Calu3 (cell line): Measurements from ENCODE around the gene RBMS2. TPM values are rescaled to one million over a fixed set of nuclear protein-coding genes. Genes with fewer than 3 reads are reported as not detected.
"Not testable (repeated sequence)": the region's sequence is repeated elsewhere in the genome, so short reads cannot be mapped to it uniquely, and the experiment has no call there.

Experiments used
- BruUV-seq: library from RNA; stranded (reverse); fragments of 400-500 nt; replicated peaks from 2 replicates; lab custom pipeline; 2021; lab: Mats Ljungman, UMichigan
- CTCF ChIA-PET: fragments of 300-600 bp; sonication (Branson Sonifier 250); formaldehyde crosslinking; loops from one replicate; lab custom pipeline; 2022; ENCODE audit warnings: antibody characterized with exemption; lab: Charles Lee
- DNase-seq: peaks from one replicate; pipeline ENCODE4 v3.0.0; 2022
- H3K27ac Mint-ChIP-seq: one replicate; pipeline ENCODE4 v1.8.0; 2022; ENCODE audit warnings: mixed read lengths; ENCODE audit not compliant: unreplicated experiment
- H3K27me3 Mint-ChIP-seq: one replicate; pipeline ENCODE4 v1.8.0; 2022; ENCODE audit warnings: mixed read lengths; ENCODE audit not compliant: unreplicated experiment
- H3K36me3 Mint-ChIP-seq: one replicate; pipeline ENCODE4 v1.8.0; 2022; ENCODE audit warnings: mild to moderate bottlenecking, moderate library complexity, mixed read lengths; ENCODE audit not compliant: insufficient read depth, unreplicated experiment
- H3K4me1 Mint-ChIP-seq: one replicate; pipeline ENCODE4 v1.8.0; 2022; ENCODE audit warnings: mild to moderate bottlenecking, low read depth, mixed read lengths; ENCODE audit not compliant: unreplicated experiment
- H3K4me3 Mint-ChIP-seq: one replicate; pipeline ENCODE4 v1.8.0; 2022; ENCODE audit warnings: mild to moderate bottlenecking, low read depth, moderate library complexity, mixed read lengths; ENCODE audit not compliant: unreplicated experiment
- H3K9me3 Mint-ChIP-seq: one replicate; pipeline ENCODE4 v1.8.0; 2022; ENCODE audit warnings: low read depth, mixed read lengths; ENCODE audit not compliant: unreplicated experiment
- CTCF ChIP-seq: fragments of 200-600 bp; IDR thresholded peaks from one replicate; pipeline ENCODE4 v1.8.0; 2022; ENCODE audit warnings: antibody characterized with exemption; ENCODE audit not compliant: unreplicated experiment
- intact Hi-C: fragments of 100-400 bp; cut with micrococcal nuclease; formaldehyde crosslinking; loops from one replicate; pipeline ENCODE4 v1.10.0; 2022; ENCODE audit not compliant: unreplicated experiment
- total RNA-seq: library from RNA; stranded (reverse); gene quantifications from 2 replicates; pipeline ENCODE4 v1.2.3, GENCODE V29; 2022

Gene RBMS2
- total RNA-seq, 1 experiment from 2014 or later = 105 TPM

GRCh38 chr12:56496704-56497103 lies 24.9 kb upstream of the RBMS2 start:
- DNase-seq = peak; percentile 85
- H3K4me1 Mint-ChIP-seq, BruUV-seq, H3K36me3 Mint-ChIP-seq, H3K4me3 Mint-ChIP-seq, H3K27ac Mint-ChIP-seq, H3K9me3 Mint-ChIP-seq: not testable (repeated sequence)
- CTCF ChIA-PET = interaction anchor here (0.6 to 1.3 kb wide), 3 partner anchors 9 to 77 kb away, joined by 3 to 4 read pairs (median 3); partner anchors contain the start of genes GLS2 and RBMS2
- TF ChIP-seq CTCF = peak; percentile 54
- intact Hi-C loops = loop anchor here (1.0 kb wide), 1 partner anchor 98 kb away; no protein-coding TSS in a partner anchor
- H3K27me3 Mint-ChIP-seq = peaks cover 40% of the 10 kb centered on the region

GRCh38 chr12:56498126-56498902 lies 23.3 kb upstream of the RBMS2 start:
- H3K27ac Mint-ChIP-seq, CTCF ChIA-PET, H3K4me1 Mint-ChIP-seq, H3K4me3 Mint-ChIP-seq, DNase-seq, intact Hi-C loops, BruUV-seq, H3K36me3 Mint-ChIP-seq, H3K9me3 Mint-ChIP-seq: not testable (repeated sequence)
- peaks cover 38% of the 10 kb centered on the region for H3K27me3 Mint-ChIP-seq

GRCh38 chr12:56499452-56499851 lies 22.2 kb upstream of the RBMS2 start:
- H3K4me1 Mint-ChIP-seq, DNase-seq, H3K36me3 Mint-ChIP-seq, intact Hi-C loops, BruUV-seq, H3K27ac Mint-ChIP-seq, H3K4me3 Mint-ChIP-seq, H3K9me3 Mint-ChIP-seq: not testable (repeated sequence)
- peaks cover 38% of the 10 kb centered on the region for H3K27me3 Mint-ChIP-seq
- CTCF ChIA-PET = interaction anchor here (0.7 kb wide), 1 partner anchor 80 kb away, joined by 3 read pairs; no protein-coding TSS in a partner anchor

GRCh38 chr12:56499879-56500278 lies 21.7 kb upstream of the RBMS2 start:
- DNase-seq, H3K27ac Mint-ChIP-seq, intact Hi-C loops, H3K4me1 Mint-ChIP-seq, H3K36me3 Mint-ChIP-seq, H3K4me3 Mint-ChIP-seq, BruUV-seq, H3K9me3 Mint-ChIP-seq: not testable (repeated sequence)
- peaks cover 38% of the 10 kb centered on the region for H3K27me3 Mint-ChIP-seq
- CTCF ChIA-PET = interaction anchor here (0.7 kb wide), 1 partner anchor 79 kb away, joined by 3 read pairs; no protein-coding TSS in a partner anchor

- no peak for TF ChIP-seq CTCF
- H3K27ac Mint-ChIP-seq = no peak overlapping the region
- H3K4me3 Mint-ChIP-seq = no peak overlapping the region
- CTCF ChIA-PET = interaction anchor here (0.6 to 1.5 kb wide), 2 partner anchors 9 to 11 kb away, joined by 3 to 4 read pairs; partner anchors contain the start of gene RBMS2
- peaks cover 8% of the 10 kb centered on the region for H3K4me1 Mint-ChIP-seq
- peaks cover 24% of the 10 kb centered on the region for H3K27me3 Mint-ChIP-seq
- no TSS peak for BruUV-seq
- H3K9me3 Mint-ChIP-seq = no peaks in the 10 kb centered on the region
- no peak for DNase-seq
- H3K36me3 Mint-ChIP-seq = no peaks in the 10 kb centered on the region
- intact Hi-C loops = loop anchor here (5.0 kb wide), 1 partner anchor 82 kb away; no protein-coding TSS in a partner anchor
Measured at GRCh38 chr12:56510786-56511185, 10.8 kb upstream of the RBMS2 start.

GRCh38 chr12:56514014-56514318 lies 7.7 kb upstream of the RBMS2 start:
- not testable (repeated sequence) for BruUV-seq, DNase-seq, H3K9me3 Mint-ChIP-seq, H3K27ac Mint-ChIP-seq, H3K36me3 Mint-ChIP-seq, H3K4me3 Mint-ChIP-seq
- peaks cover 24% of the 10 kb centered on the region for H3K27me3 Mint-ChIP-seq
- CTCF ChIA-PET = interaction anchor here (1.0 to 2.6 kb wide), 5 partner anchors 30 to 123 kb away, joined by 3 to 14 read pairs (median 3); no protein-coding TSS in a partner anchor
- intact Hi-C loops = loop anchor here (5.0 kb wide), 1 partner anchor 78 kb away; no protein-coding TSS in a partner anchor
- peaks cover 30% of the 10 kb centered on the region for H3K4me1 Mint-ChIP-seq
